Liver (tissue), 9 donors: ENCODE data around the gene R3HCC1L. TPM values are rescaled to one million over a fixed set of nuclear protein-coding genes. Genes with fewer than 3 reads are reported as not detected.
"Not testable (repeated sequence)": the region's sequence is repeated elsewhere in the genome, so short reads cannot be mapped to it uniquely, and the experiment has no call there.

Experiments used
- DNase-seq: peaks from one replicate; pipeline ENCODE4 v3.0.0-alpha.2; 2017; ENCODE audit warnings: low spot score
- H3K27ac ChIP-seq, 2 donors: one replicate each; pipeline ENCODE4 v1.7.0; 2013; ENCODE audit warnings: inconsistent platforms in 2 of 2, low read length in 2 of 2, control low read depth in 1 of 2, low read depth in 1 of 2, mild to moderate bottlenecking in 1 of 2
- H3K27me3 ChIP-seq, 4 donors: one replicate each; pipeline versions ENCODE4 v1.6.1 to v1.7.0; 2013; ENCODE audit warnings: low read length in 3 of 4, inconsistent platforms in 1 of 4, mild to moderate bottlenecking in 1 of 4, moderate library complexity in 1 of 4; ENCODE audit not compliant: control insufficient read depth in 4 of 4, insufficient read depth in 4 of 4
- H3K36me3 ChIP-seq, 4 donors: one replicate each; pipeline versions ENCODE4 v1.6.1 to v1.7.0; 2013; ENCODE audit warnings: low read length in 3 of 4, mild to moderate bottlenecking in 3 of 4, low read depth in 1 of 4, moderate library complexity in 1 of 4; ENCODE audit not compliant: control insufficient read depth in 4 of 4, insufficient read depth in 3 of 4
- H3K4me1 ChIP-seq, 4 donors: one replicate each; pipeline versions ENCODE4 v1.6.1 to v1.7.0; 2013; ENCODE audit warnings: low read length in 3 of 4, mild to moderate bottlenecking in 3 of 4, moderate library complexity in 1 of 4; ENCODE audit not compliant: control insufficient read depth in 4 of 4, insufficient read depth in 4 of 4
- H3K4me3 ChIP-seq, 3 donors: one replicate each; pipeline versions ENCODE4 v1.6.1 to v1.7.0; 2013; ENCODE audit warnings: low read length in 3 of 3, control low read depth in 1 of 3, low read depth in 1 of 3, mild to moderate bottlenecking in 1 of 3
- H3K9ac ChIP-seq, 2 donors: one replicate each; pipeline ENCODE4 v1.7.0; 2013; ENCODE audit warnings: low read length in 2 of 2, mild to moderate bottlenecking in 2 of 2, moderate library complexity in 2 of 2, control low read depth in 1 of 2, low read depth in 1 of 2
- H3K9me3 ChIP-seq, 4 donors: one replicate each; pipeline versions ENCODE4 v1.6.1 to v1.7.0; 2013; ENCODE audit warnings: low read length in 3 of 4; ENCODE audit not compliant: control insufficient read depth in 4 of 4
- ATF3 ChIP-seq: IDR thresholded peaks from 2 replicates; pipeline ENCODE4 v1.6.1; 2016; ENCODE audit warnings: antibody characterized with exemption
- CTCF ChIP-seq: fragments of 150-350 bp; IDR thresholded peaks from 2 replicates; pipeline ENCODE4 v1.5.1; 2017; ENCODE audit warnings: improper control_type of control experiment, low read depth, low read length; ENCODE audit not compliant: missing input control
- EGR1 ChIP-seq, 2 donors: IDR thresholded peaks; 2 replicates each; pipeline ENCODE4 v1.6.1; 2016 to 2018; ENCODE audit warnings: antibody characterized with exemption in 2 of 2, low read depth in 2 of 2
- FOXA1 ChIP-seq: IDR thresholded peaks from 2 replicates; pipeline ENCODE4 v1.6.1; 2016; ENCODE audit warnings: antibody characterized with exemption
- FOXA2 ChIP-seq: IDR thresholded peaks from 2 replicates; pipeline ENCODE4 v1.6.1; 2016; ENCODE audit warnings: antibody characterized with exemption
- HNF4G ChIP-seq: IDR thresholded peaks from 2 replicates; pipeline ENCODE4 v1.6.1; 2016; ENCODE audit warnings: antibody characterized with exemption
- JUND ChIP-seq, 2 donors: IDR thresholded peaks; 2 replicates each; pipeline ENCODE4 v1.6.1; 2016; ENCODE audit warnings: antibody characterized with exemption in 2 of 2
- RXRA ChIP-seq, 2 donors: IDR thresholded peaks; 2 replicates each; pipeline ENCODE4 v1.6.1; 2017 to 2018; ENCODE audit warnings: antibody characterized with exemption in 2 of 2, mild to moderate bottlenecking in 1 of 2
- SP1 ChIP-seq: IDR thresholded peaks from 2 replicates; pipeline ENCODE4 v1.6.1; 2018; ENCODE audit warnings: antibody characterized with exemption, mild to moderate bottlenecking
- ZBTB33 ChIP-seq: IDR thresholded peaks from 2 replicates; pipeline ENCODE4 v1.6.1; 2016; ENCODE audit warnings: antibody characterized with exemption
- WGBS: extraction: QIAGEN DNeasy Blood & Tissue Kit; methylation state at CpG from one replicate; pipeline ENCODE4 v1.1.7; 2013; 5-methylcytosine and 5-hydroxymethylcytosine counted together
- polyA plus RNA-seq, 2 donors: library from polyadenylated mRNA; stranded (reverse) in 1 of 2; unstranded in 1 of 2; fragments of 200-250 nt in 1 of 2; fragments of >200 nt in 1 of 2; fragmentation: Nextera tagmentation in 1 of 2; extraction: Ambion mirVana in 1 of 2; gene quantifications; one replicate each; pipeline versions ENCODE4 v1.2.1 to v1.2.3, GENCODE V29; 2013 to 2015
- total RNA-seq, 2 donors: library from RNA; depleted of rRNA; stranded (reverse); fragments of >200 nt; gene quantifications; one replicate each; pipeline ENCODE4 v1.2.3, GENCODE V29; 2014
- donor health status: healthy.
- donor health status: healthy.
- donor health status: healthy.
- donor health status: healthy.
- donor health status: healthy.

Gene R3HCC1L
- total and polyA plus RNA-seq, 4 donors: 3.2 to 11.2 (median 7.4) TPM

DNA sequence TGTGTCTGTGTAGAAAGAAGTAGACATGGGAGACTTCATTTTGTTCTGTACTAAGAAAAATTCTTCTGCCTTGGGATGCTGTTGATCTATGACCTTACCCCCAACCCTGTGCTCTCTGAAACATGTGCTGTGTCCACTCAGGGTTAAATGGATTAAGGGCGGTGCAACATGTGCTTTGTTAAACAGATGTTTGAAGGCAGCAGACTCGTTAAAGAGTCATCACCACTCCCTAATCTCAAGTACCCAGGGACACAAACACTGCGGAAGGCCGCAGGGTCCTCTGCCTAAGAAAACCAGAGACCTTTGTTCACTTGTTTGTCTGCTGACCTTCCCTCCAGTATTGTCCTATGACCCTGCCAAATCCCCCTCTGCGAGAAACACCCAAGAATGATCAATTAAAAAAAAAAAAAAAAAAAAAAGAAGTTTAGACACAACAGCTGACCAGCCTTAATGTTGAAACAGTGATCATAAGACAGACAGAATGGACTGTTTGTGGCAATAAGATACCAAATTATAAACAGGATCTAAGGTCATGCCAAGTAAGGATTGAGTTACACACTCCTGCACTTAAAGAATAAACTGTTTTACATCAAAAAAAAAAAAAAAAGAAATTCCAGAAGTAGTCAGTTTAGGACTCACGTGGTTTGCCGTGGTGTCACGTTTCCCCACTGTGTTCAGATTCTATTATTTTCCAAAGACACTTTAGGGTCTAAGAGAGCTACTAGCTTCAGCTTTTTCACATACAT is 18.9 kb downstream of the R3HCC1L start:
- DNase-seq, H3K27ac ChIP-seq, H3K4me3 ChIP-seq: not testable (repeated sequence)

DNA sequence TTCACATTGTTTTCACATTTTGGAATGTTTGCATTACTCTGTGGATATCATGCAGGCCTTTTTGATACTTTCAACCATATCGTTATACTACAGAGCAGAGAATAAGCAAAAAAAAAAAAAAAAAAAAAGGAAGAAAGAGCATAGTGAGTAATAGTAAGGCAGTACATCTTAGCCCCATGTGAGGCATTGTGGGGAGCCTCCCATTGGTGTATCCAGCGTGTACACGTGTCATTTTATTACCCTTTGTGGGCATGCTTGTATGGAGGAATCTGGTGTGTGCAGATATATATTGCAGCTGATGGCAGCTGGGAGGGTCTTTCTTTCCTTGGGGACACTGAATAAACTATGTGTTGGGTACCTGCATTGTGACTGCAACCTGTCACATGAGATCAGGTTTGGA is 19.6 kb downstream of the R3HCC1L start:
- Histone ChIP-seq H3K36me3 (peaks cover 1 to 3% (median 2%) of the 10 kb centered on the region in 4 donors), H3K9ac (no peak overlapping the region), H3K27me3 (no peaks in the 10 kb centered on the region), H3K4me3 (no peak overlapping the region), H3K4me1 (peaks cover 0 to 2% (median 0%) of the 10 kb centered on the region in 4 donors), H3K27ac (no peak overlapping the region), H3K9me3 (no peaks in the 10 kb centered on the region)
- no peak for DNase-seq
- 91% methylated on average over 3 of the region's 3 CpGs for WGBS
- TF ChIP-seq ATF3 (no peak), CTCF (no peak), FOXA2 (no peak), HNF4G (no peak), RXRA (IDR thresholded peaks at IDR 0.05) (no peak), JUND (IDR thresholded peaks at IDR 0.05) (no peak)

More for the DNA sequence above, 18.9 kb downstream of the R3HCC1L start:
- H3K4me1 ChIP-seq, H3K36me3 ChIP-seq, H3K27me3 ChIP-seq, H3K9me3 ChIP-seq, H3K9ac ChIP-seq: not testable (repeated sequence)
- 83% methylated on average over 8 of the region's 8 CpGs for WGBS

DNA sequence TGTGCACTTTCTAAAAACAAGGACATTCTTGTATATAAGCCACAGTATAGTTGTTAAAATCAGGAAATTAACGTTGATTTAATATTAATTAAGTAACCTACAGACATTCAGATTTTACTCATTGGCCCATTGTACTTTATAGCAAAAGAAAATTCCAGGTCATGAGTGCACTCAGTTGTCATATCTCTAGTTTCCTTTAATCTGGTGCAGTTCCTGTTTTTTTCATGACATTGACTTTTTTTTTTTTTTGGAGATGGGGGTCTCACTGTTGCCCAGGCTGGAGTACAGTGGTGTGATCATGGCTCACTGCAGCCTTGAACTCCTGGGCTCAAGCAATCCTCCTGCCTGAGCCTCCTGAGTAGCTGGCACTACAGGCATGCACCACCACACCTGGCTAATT is 24.1 kb downstream of the R3HCC1L start:
- peaks cover 0 to 2% (median 0%) of the 10 kb centered on the region in 4 donors for H3K4me1 ChIP-seq
- TF ChIP-seq FOXA1: no peak
- no peak for TF ChIP-seq HNF4G
- no peak for TF ChIP-seq CTCF
- TF ChIP-seq ZBTB33: no peak
- no peak for TF ChIP-seq SP1
- no peak for TF ChIP-seq EGR1 (IDR thresholded peaks at IDR 0.05; ENCODE audit: low read depth in 2 of 2)
- WGBS: 79% methylated on average over 1 of the region's 1 CpG
- H3K27me3 ChIP-seq: no peaks in the 10 kb centered on the region
- H3K36me3 ChIP-seq: peaks cover 2 to 5% (median 3%) of the 10 kb centered on the region in 4 donors
- H3K9me3 ChIP-seq: no peaks in the 10 kb centered on the region
- no peak for DNase-seq
- no peak overlapping the region for H3K4me3 ChIP-seq
- H3K27ac ChIP-seq: no peak overlapping the region
- H3K9ac ChIP-seq: no peak overlapping the region
